SK-N-SH treated with all-trans-retinoic acid at 6 μM for 48 hours (cell line): Measurements from ENCODE around the gene DDX52.

ENCODE experiments used
- ATAC-seq: fragments of 200-7000 bp; cut with Tn5 transposase; 3 replicates; pipeline ENCODE4 v1.9.1; 2020; ENCODE audit warnings: mild to moderate bottlenecking, moderate library complexity
- BACH2 ChIP-seq: fragments of 250-450 bp; sonication (Bioruptor Pico); IDR thresholded peaks from 2 replicates; pipeline ENCODE4 v1.9.0; 2021; ENCODE audit warnings: mild to moderate bottlenecking, borderline replicate concordance
- GLIS3 ChIP-seq: fragments of 250-450 bp; sonication (Bioruptor Pico); IDR thresholded peaks from 2 replicates; pipeline ENCODE4 v1.5.0; 2020; ENCODE audit warnings: mild to moderate bottlenecking, moderate library complexity
- ISL1 ChIP-seq: fragments of 250-450 bp; sonication (Bioruptor Pico); IDR thresholded peaks from 2 replicates; pipeline ENCODE4 v2.1.2; 2022; ENCODE audit warnings: mild to moderate bottlenecking, moderate library complexity
- PATZ1 ChIP-seq: fragments of 250-450 bp; sonication (Bioruptor Pico); IDR thresholded peaks from 2 replicates; pipeline ENCODE4 v1.8.0; 2020; ENCODE audit warnings: mild to moderate bottlenecking, moderate library complexity, borderline replicate concordance
- POU6F1 ChIP-seq: fragments of 250-450 bp; sonication (Bioruptor Pico); IDR thresholded peaks from 2 replicates; pipeline ENCODE4 v1.8.0; 2021; ENCODE audit warnings: low read depth, mild to moderate bottlenecking, moderate library complexity, borderline replicate concordance
- PPARA ChIP-seq: fragments of 250-450 bp; sonication (Bioruptor Pico); IDR thresholded peaks from 2 replicates; pipeline ENCODE4 v1.5.0; 2020; ENCODE audit warnings: mild to moderate bottlenecking, borderline replicate concordance
- RARB ChIP-seq: fragments of 250-450 bp; sonication (Bioruptor Pico); IDR thresholded peaks from 2 replicates; pipeline ENCODE4 v1.8.0; 2021; ENCODE audit warnings: mild to moderate bottlenecking, moderate library complexity
- TOX ChIP-seq: fragments of 250-450 bp; sonication (Bioruptor Pico); IDR thresholded peaks from 2 replicates; pipeline ENCODE4 v1.8.0; 2021; ENCODE audit warnings: mild to moderate bottlenecking, moderate library complexity, borderline replicate concordance
- TSHZ2 ChIP-seq: fragments of 250-450 bp; sonication (Bioruptor Pico); IDR thresholded peaks from 2 replicates; pipeline ENCODE4 v1.5.0; 2020; ENCODE audit warnings: mild to moderate bottlenecking, moderate library complexity
- ZC3H10 ChIP-seq: fragments of 250-450 bp; sonication (Bioruptor Pico); IDR thresholded peaks from 2 replicates; pipeline ENCODE4 v1.5.1; 2021; ENCODE audit warnings: mild to moderate bottlenecking, moderate library complexity
- ZNF565 ChIP-seq: fragments of 450-650 bp; formaldehyde crosslinking; conservative IDR thresholded peaks from 2 replicates; pipeline ENCODE4 v1.5.0; 2020; ENCODE audit warnings: low read depth, mild to moderate bottlenecking, moderate library complexity
- ZNF70 ChIP-seq: fragments of 450-650 bp; formaldehyde crosslinking; IDR thresholded peaks from 2 replicates; pipeline ENCODE4 v1.5.0; 2020; ENCODE audit warnings: mild to moderate bottlenecking, moderate library complexity
- ZNF8 ChIP-seq: fragments of 450-650 bp; formaldehyde crosslinking; IDR thresholded peaks from 2 replicates; pipeline ENCODE4 v1.5.0; 2020; ENCODE audit warnings: mild to moderate bottlenecking, moderate library complexity
- TF ChIP-seq, protein P1 (sequence below): fragments of 250-450 bp; sonication (Bioruptor Pico); IDR thresholded peaks from 2 replicates; pipeline ENCODE4 v1.5.1; 2021; ENCODE audit warnings: mild to moderate bottlenecking, moderate library complexity

Gene DDX52

GRCh38 chr17:37650419-37651003 lies 7.3 kb upstream of the DDX52 start (continued):
- TF ChIP-seq PATZ1 (CRISPR knock-in tag) (no peak), POU6F1 (CRISPR knock-in tag) (no peak)
- TF ChIP-seq, all 23 proteins: peak for 0

GRCh38 chr17:37648555-37648954 lies 5.3 kb upstream of the DDX52 start:
- no peak for TF ChIP-seq TSHZ2 (CRISPR knock-in tag)
- TF ChIP-seq PATZ1 (CRISPR knock-in tag), result no peak
- TF ChIP-seq ISL1 (CRISPR knock-in tag), result no peak
- ATAC-seq, result peak; percentile 27

- ATAC-seq, result no peak
Measured at GRCh38 chr17:37647856-37648255, 4.6 kb upstream of the DDX52 start.

DNA sequence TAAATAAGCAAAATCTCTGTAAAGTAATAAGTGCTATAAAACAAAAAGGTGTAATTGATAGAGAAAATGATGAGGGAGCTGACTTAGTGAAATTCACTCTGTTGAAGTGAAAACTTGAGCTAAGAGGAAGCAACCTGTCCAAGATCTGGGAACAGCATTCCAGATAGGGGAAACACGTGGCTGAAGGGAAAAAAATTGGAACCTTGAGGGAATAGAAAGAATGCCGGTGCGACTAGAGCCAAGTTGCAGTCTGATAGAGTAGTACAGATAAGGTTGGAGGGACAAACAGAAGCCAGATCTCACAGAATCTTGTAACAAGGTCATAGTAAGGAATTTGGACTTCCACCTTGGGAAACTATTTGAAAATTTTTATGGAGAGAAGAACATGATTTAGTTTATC lies 623 bp upstream of the DDX52 start:
- TF ChIP-seq RARB, result no peak
- no peak for TF ChIP-seq ZC3H10 (CRISPR knock-in tag)
- TF ChIP-seq ISL1 (CRISPR knock-in tag), result no peak
- TF ChIP-seq, protein P1, sequence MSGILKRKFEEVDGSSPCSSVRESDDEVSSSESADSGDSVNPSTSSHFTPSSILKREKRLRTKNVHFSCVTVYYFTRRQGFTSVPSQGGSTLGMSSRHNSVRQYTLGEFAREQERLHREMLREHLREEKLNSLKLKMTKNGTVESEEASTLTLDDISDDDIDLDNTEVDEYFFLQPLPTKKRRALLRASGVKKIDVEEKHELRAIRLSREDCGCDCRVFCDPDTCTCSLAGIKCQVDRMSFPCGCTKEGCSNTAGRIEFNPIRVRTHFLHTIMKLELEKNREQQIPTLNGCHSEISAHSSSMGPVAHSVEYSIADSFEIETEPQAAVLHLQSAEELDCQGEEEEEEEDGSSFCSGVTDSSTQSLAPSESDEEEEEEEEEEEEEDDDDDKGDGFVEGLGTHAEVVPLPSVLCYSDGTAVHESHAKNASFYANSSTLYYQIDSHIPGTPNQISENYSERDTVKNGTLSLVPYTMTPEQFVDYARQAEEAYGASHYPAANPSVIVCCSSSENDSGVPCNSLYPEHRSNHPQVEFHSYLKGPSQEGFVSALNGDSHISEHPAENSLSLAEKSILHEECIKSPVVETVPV, result no peak
- TF ChIP-seq ZNF565, result no peak
- peak; percentile 9; the same call in 1 of the 3 replicates for ATAC-seq

More at GRCh38 chr17:37647856-37648255, 4.6 kb upstream of the DDX52 start:
- TF ChIP-seq PPARA (CRISPR knock-in tag) (no peak), GLIS3 (CRISPR knock-in tag) (no peak), BACH2 (no peak)

- ATAC-seq, result peak; percentile 44
- TF ChIP-seq ZNF565 (no peak), POU6F1 (CRISPR knock-in tag) (no peak), TSHZ2 (CRISPR knock-in tag) (no peak), ZNF70 (CRISPR knock-in tag) (no peak), ZNF8 (CRISPR knock-in tag) (no peak), GLIS3 (CRISPR knock-in tag) (no peak), ISL1 (CRISPR knock-in tag) (no peak), TOX (CRISPR knock-in tag) (no peak)
- TF ChIP-seq, protein P1, result no peak
Measured at GRCh38 chr17:37642681-37643080, 565 bp downstream of the DDX52 start.
